Stimulated activated CD4-positive, alpha-beta T cell treated with anti-CD3 and anti-CD28 coated beads, Interleukin-12 subunit alpha, Interleukin-12 subunit beta, amount 100 ng/mL, for 48 hours (primary cell): ENCODE measurements around the gene RPS6KA2.

Experiments
- DNase-seq, 3 donors: peaks; one replicate each; pipeline ENCODE4 v3.0.0-alpha.2; 2020; ENCODE audit warnings: low read depth in 2 of 3, low spot score in 1 of 3

The RPS6KA2 gene

DNA sequence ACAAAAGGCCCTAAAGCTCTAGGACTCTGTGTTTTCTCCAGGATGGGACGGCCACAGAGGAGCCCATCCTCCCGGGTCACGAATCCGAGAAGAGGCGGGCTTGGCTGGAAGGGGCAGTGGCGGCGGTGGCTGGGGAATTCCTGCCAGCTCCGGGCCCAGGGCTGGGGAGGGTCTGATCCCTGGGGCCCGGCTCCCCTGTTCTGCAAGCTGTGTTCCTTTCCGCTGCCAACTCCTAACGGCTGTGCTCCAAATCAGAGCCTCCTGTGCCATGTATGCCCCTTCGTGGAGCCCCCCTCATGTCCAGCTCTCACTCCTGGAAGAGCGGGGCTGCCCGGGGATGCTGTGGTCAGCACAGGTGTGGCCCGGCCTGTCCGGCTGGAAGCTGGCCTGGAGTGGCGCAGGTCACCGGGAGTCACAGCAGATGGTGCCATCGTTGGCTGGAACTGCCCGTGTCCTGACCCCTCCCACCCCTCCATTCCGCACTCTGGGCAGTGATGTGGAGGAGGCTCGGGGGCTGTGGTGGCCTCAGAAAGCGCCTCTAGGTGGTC, 156.1 kb downstream of the RPS6KA2 start:
- DNase-seq, result no peak

DNA sequence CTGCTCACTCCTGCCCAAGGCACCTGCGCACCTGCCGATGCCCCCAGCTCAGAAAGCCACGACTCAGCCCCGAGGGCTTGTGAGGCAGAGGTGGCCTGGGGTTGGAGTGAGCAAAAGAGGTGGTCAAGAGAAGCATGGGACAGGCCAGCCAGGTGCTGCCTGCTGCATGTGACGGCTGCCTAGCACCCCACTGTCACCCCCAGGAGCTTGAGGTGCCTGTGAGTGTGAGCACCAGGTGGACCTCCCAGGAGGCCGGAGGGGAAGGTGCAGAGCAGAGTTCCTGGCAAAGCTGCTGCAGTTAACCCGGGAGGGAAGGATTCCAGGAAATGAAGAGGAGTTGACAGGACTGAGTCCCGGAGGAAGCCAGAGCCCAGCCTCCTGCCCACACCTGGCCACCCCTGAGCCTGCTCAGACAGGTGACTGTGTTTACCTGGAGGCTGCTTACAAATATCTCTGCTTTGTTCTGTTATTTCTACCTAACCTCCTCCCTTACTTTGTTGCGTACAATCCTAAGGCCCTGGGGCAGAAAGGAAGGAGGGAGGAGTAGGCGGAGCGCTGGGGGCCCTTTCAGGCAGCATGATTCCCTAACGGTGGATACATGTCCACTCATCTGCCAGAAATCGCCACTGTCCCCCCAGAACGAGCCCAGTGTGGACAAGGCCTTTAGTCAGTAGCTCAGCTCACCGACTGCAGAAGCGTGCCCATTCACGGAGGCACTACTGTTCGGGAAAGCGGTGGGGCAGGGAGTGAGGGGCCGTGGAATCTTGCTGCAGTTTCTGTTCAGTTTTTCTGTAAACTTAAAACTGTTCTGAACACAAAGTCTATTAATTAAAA, 156.8 kb downstream of the RPS6KA2 start:
- no peak for DNase-seq

DNA sequence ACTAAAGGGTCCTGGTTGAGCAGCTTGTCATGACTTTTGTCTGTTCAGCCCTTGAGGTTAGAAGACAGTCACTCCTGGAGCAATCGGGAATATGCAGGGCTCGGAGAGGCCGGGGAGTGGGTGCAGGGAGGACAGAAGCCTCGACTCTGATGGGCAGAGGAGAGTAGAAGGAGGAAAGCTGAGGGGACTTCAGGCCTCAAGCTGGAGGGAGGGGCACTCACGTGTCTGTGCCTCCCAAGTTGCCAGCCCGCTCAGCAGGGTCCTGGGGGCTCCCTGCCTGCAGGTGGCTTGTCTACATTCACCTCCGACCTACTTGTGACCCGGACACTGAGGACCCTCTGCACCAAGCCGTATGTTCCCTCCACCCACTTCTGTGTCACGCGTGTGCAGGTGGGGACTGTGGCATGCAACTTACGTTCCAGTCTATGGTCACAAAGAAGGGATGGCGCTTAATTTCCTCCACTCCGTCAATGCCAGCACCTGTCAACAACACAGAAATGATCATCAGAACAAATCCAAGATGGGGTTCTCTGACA, 157.6 kb downstream of the RPS6KA2 start:
- no peak for DNase-seq

DNA sequence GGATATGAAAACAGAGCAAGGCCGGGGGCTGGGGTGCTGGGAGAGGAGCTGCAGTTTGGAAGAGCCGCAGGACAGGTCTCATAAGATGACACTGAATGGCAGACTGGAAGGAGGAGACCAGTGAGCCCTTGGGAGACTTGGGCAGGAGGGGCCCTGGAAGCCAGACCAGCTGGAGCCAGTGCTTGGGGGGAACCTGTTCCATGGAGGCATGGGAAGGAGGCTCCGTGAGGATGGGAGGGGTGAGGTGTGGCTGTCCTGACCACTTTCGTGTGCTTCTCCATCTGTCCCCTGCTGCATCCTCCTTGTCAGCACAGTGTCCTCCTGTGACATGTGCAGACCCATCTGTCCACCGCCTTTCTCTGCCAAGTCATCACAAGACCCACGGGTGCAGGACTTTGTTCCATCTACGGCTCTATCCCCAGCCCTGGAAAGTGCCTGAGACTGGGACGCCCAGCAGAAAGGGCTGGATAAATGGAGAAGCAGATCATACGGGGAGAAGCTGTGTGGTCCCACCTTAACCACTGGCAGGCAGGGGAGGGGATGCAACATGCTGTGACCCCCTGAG, 159.5 kb downstream of the RPS6KA2 start:
- DNase-seq, result no peak

DNA sequence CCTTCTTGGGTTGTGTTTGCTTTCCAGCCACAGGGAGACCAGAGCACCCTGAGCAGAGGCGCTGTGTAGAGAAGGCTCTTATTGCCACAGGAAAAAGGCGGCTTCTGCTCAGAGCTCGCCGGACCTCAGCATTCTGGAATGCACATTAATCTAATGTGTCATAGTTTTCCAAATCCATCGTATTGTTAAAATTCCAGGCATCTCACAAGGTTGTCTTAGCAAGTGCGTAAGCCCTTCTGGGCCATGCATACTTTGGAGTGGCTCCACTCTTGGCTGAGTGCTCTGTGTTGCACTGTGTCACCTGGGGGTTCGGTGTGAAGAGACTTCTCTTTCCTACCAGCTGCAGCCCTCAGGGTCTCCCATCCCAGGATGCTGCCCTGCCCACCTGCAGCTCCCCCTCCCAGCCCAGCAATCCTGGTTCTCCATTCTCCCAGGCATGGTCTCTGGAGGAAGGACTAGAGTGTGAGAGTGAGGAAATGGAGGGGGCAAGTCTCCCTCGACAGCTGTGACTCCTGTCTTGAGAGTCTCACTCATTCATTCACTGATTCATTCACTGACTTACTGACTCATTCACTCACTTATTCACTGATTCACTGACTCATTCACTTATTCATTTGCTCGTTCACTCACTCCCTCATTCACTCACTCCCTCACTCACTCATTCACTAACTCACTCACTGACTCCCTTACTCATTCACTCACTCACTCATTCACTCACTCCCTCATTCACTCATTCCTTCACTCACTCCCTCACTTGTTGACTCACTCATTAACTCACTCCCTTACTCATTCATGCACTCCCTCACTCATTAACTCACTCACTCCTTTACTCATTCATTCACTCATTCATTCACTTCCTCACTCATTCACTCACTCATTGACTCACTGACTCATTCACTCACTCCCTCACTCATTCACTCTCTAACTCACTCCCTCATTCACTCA, 160.6 kb downstream of the RPS6KA2 start:
- no peak for DNase-seq

DNA sequence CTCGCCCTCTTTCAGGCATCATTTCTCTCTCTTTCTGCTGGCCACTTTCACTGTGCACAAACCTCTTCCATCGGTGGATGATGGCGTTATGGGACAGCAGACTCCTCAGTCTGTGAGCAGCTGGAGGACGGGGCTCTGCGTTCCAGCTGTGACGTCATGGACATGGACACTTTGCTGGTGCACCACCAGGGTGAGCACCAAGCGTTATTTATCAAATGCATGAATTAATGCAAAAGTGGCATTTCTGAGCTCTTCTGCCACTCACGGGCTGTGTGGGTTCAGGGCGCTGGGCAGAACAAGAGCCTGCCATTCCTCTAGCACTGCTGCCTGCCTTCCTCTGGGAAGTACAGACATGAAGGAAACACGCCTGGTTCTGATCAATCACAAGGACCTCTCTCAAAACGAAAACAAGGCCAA, 161.4 kb downstream of the RPS6KA2 start:
- DNase-seq, result no peak

DNA sequence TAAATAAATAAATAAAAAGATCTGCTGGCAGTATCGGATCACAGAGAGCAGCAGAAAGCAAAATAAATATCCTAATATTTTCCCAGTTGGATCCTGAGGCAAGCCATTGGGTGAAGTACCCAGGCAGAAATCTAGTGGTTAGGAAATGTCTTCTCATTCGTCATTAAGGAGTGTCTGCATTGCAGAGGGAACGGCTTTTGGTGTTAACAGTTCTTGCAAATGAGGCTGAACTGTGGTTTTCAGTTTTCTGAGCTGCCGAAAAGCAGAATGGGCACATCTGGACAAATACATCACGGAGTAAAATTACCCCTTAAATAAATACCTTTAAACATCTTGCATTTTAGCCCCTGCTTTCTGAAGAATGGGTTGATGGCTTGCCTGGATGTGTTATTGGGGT, 162.1 kb downstream of the RPS6KA2 start:
- no peak for DNase-seq

DNA sequence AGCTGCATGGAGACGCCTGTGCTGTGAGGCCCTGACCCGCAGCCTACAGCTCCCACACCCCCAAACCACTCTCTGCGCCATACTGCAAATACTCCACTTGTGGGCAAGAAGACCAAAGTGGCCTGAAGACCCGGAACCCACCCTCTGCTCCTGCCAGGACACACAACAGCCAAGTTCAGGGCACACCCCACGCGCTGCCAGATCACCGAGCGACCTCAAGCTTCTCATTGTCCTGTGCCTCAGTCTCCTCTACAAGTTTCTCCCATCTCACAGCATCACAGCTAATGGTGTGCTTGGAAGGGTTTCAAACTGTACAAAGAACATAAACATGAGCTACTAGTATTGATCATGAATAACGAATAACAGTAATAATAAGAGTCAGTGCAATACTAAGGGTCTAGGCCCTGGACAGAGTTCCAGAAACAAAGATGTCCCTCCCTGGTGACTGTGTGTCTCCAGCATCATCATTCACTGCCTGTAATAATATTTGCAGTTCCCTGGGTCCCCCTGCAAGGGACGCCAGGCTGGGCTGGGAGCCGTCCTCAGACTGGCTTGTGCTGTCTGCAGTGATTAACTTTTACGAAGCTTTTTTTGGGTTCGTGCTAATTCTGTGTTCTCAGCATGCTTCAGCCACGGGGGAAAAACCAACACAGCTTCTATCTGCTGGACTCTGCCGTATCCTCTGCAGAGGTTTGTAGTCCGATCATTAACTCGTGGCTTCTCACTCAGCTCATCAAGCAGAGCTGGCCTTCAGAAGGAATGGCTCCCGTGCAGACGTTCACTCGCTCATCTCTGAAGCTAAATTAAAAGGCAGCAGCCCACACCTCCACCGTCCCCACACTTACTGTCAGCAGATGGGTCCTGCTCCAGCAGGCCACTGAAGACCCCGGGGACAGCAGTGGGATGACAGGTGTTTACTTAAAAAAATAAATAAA, 162.7 kb downstream of the RPS6KA2 start:
- no peak for DNase-seq

DNA sequence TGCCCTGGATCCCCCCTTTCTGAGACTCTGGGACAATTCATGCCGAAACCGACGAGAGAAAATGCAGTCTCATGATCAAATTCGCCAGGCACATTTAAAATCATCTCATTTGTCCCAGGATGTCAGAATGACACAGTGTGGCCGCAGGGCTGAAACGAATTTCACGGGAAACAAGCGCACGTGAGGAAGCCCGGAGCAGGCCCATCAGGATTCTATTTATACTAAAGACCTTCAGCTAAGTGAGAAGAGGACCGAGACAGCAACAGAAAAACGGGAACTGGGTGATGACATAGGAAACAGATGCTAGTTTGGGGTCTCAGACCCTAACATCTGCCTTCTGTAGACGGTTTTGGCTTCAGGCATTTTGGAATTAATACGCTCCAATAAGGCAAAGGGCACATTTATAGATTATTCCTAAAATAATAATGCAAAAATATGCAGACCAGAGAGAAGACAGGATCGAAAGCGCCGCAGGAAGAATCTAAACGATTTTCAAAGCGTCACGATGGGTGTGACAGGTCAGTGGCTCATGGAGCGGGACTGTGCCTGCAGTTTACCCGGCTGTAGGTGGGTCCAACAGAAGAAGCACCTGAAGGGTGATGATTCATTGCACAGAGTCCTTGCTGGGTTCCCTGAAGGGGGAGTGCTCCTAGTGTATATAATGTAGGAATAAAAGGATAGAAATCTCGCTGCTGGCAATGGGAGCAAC, 163.5 kb downstream of the RPS6KA2 start:
- no peak for DNase-seq

DNA sequence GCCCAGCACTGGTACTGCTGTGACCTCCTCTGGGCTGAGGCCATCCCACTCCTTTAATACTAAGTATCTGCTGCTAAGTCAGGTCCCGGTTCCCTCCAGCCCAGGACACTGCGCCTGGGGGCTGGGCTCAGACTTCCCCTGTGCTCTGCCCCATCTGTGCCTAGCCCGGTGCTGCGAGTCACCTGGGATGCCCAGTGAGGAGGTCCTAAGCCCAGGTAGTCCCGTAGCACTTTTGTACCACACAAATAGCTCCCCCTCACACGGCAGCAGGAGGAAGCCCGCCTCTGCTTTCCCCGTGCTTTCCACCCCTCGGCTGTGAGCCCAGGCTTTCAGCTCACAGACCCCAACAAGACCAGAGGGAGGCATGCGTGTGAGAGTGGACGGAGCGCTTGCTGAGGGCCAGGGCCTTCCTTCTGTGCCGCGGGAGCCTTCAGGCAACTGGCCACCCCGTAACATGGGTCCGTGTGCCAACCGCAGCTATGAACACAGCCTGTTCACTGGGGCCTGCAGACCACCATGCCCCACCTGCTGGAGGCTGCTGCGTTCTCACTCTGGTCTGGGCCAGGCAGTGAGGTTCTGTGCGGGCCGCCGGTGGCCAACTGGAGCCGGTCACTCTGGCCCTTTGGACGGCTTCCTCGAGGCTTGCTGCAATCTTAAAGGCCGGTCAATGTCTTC, 164.5 kb downstream of the RPS6KA2 start:
- no peak for DNase-seq

DNA sequence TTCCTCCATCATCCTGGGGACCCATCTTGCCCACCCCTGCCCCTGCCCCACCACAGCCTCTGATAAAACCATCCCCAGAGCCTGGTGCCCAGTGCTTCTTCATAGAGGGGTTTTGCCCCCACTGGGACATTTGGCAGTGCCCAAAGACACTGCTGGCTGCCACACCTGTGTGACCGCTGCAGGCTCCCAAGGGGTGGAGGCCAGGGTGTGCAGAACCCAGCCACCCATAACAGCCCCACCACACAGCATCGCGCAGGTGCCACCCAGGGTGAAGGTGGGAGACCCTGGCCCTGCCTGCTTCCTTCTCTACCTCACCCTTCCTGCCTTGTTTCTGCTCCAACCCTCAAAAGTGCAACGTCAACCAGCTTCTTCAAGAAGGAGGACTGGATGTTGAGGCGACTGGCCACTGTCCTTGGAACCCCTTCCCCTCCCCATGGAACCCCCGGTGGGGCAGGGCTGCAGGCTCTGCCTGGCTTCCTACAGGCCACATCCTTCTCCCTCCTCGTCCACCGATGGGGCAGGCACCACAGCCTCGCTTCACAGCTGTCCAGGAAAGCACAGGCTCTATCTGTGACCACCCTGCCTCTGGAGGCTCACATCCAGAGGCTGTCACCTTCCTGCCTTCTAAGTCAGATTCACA, 165.1 kb downstream of the RPS6KA2 start:
- no peak for DNase-seq

DNA sequence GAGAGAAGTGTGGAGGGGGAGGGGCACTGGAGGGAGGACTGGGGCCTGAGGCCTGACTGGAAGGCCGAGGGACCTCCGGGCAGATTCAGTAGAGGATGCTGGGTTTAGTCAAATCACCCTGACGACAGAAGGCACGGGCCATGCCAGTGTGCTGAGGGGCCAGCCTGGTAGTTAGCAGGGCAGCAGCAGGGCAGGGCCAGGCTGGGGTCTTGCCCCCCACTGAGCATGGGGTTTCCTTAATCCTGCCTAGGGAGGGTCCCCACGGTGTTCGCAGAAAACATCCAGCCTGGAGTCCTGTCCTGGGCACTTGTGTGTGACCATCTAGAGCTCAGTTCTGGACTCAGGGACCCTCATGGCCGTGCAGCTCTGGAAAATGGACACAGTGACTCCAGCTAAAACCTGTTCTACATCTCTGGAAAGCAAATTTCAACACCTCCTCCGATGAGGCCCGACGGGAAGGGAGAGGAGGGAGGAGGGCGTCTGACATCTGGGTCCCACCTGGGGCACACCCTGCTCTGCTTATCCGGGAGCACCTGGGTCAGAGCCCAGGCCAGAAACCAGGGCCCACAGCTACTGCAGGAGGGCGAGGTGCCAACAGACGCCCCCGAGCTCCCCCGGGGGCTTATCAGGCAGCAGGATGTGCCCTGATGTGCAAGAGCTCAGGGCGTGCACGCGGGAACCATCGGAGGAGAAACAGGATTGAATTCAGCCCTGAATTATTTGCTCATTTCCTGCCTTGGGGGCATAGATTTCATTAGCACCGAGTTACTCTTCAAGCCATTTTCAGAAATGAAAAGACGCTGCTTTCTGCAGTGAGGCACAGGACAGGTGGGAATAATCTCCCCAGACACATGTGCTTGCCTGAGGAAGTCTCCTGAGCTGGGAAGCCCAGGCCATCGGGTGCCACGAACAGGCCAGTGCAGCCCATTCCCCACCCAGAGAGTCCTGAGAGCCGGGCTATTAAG, 166.3 kb downstream of the RPS6KA2 start:
- DNase-seq, result no peak

DNA sequence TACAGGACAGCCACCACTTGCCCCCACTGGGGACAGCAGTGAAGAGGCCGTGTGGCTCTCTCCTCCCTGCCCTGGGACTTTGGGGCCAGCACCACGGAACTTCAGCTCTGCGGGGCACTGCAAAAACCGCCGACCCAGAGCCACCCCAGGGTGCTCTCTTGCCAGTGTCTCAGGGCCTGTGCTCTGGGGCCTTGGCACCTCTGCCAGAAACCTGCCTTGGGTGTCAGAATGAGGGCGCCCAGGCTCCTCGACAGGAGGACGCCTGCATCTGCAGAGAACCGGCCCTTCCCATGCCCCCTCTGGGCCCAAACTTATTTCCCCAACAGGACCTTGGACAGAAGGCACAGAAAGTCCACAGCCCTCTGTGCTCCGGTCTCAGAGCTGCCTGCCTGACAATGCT, 167.1 kb downstream of the RPS6KA2 start:
- no peak for DNase-seq

DNA sequence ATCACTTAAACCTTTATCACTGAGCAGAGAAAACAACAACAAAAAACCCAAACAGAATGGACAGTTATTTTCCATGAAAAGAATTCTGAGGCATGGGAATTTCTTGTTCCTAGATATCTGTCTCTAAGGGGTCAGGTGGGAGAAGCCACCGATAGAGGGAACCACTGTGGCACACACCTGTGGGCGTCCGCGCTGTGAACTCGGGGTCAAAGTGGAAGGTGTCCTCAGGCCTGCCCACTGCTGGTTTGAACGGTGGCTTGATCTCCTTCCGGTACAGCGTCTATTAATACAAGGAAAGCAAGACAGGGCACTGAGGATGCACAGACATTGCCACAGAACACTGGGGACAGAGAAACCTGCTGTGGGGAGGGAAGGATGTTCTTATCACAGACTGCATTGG, 167.8 kb downstream of the RPS6KA2 start:
- no peak for DNase-seq

DNA sequence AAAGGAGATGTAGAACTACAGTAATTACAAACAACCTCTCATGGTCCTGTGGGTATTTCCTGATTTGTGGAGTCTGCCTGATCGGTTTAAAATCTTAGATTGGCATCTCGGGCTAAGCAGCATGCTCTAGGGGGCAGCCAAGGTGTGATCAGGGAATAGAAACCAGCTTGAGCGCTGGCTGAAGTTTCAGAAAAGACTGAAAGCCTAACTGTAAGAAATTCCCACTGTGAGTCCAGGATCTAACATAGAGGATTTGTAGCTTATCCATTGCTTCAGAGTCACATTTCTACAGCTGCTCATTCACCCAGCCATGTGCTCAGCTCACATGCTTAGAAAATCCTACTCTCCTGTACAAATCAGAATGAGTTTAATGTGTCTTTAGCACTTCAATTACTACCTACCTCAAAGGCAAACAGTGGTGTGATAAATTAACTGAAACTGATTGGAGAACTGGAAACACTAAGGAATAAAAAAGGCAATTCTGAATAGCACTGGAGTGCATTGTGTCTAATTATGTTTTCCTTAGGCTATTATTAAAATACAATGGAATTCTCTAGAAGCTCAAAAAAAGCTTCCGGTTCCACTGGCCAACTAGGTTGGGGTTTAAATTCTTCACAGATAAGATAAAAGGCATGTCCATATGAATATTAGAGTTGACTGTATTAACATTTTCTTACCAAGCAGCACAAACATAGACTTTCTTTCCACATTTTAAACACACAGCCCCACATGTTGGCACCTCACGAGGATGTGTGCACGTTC, 170.5 kb downstream of the RPS6KA2 start:
- no peak for DNase-seq

DNA sequence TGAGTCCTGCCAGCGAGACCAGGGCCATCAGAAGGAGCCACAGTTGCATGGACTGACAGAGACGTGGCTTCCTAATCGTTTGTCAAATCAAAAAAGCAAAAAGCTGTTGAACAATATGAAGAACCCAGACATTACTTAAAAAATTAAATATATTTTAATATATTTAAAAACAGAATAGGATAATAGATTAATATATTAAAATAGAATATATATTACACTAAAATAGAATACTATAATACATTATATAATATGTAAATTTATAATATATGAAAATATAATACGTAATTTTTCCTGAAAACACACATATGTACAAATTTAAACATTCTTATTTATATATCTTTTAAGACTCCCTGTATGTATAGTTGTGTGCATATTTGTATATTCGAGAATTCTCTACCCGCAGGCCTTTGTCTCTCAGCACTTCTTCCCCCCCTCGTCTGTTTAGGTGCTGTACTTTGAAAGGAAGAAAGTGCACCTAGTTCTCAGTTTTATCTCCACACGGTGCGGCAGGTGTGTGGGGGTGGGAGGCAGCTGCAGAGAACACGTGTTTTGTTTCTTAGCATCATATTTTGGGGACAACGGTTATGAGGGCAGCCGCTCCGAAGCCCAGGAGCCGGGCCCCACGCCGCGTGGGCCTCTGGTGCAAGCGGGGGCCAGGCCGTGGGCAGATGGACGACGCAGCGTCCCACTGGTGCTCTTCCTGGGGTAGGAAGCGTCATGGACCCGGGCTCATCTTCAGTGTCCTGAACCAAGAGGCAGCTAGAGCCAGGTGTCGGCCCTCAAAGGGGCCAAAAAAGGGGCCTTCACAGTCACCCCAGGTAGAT, 172.1 kb downstream of the RPS6KA2 start:
- no peak for DNase-seq
